Stimulated activated CD8-positive, alpha-beta memory T cell treated with anti-CD3 and anti-CD28 coated beads, Interleukin-4, amount 100 ng/mL, for 4 hours (primary cell): ENCODE measurements around the gene IL1B.

ENCODE experiments used
- DNase-seq, 2 donors: peaks; one replicate each; pipeline ENCODE4 v3.0.0-alpha.2; 2020; ENCODE audit warnings: low read depth in 2 of 2, low spot score in 1 of 2

IL1B gene

GRCh38 chr2:112829961-112830681, 6.5 kb downstream of the IL1B start:
- no peak for DNase-seq

- no peak for DNase-seq
Measured at GRCh38 chr2:112829101-112829960, 7.2 kb downstream of the IL1B start.

- no peak for DNase-seq
Measured at GRCh38 chr2:112828251-112828691, 8.3 kb downstream of the IL1B start.

- no peak for DNase-seq
Measured at GRCh38 chr2:112827604-112828185, 8.9 kb downstream of the IL1B start.

GRCh38 chr2:112827009-112827408, 9.6 kb downstream of the IL1B start:
- no peak for DNase-seq

GRCh38 chr2:112825706-112826105, 10.9 kb downstream of the IL1B start:
- DNase-seq = no peak

GRCh38 chr2:112824694-112825085, 11.9 kb downstream of the IL1B start:
- no peak for DNase-seq

- DNase-seq = no peak
Measured at GRCh38 chr2:112821682-112822081, 14.9 kb downstream of the IL1B start.

- DNase-seq = no peak
Measured at GRCh38 chr2:112821142-112821541, 15.4 kb downstream of the IL1B start.

- DNase-seq = no peak
Measured at GRCh38 chr2:112820343-112820742, 16.2 kb downstream of the IL1B start.

- no peak for DNase-seq
Measured at GRCh38 chr2:112819081-112819480, 17.5 kb downstream of the IL1B start.

- no peak for DNase-seq
Measured at GRCh38 chr2:112818094-112818902, 18.3 kb downstream of the IL1B start.

- DNase-seq = no peak
Measured at GRCh38 chr2:112817082-112817689, 19.4 kb downstream of the IL1B start.

- DNase-seq = no peak
Measured at GRCh38 chr2:112814278-112814677, 22.3 kb downstream of the IL1B start.

GRCh38 chr2:112813280-112813966, 23.2 kb downstream of the IL1B start:
- DNase-seq = no peak

GRCh38 chr2:112812318-112813267, 24.0 kb downstream of the IL1B start:
- no peak for DNase-seq

GRCh38 chr2:112811841-112812306, 24.7 kb downstream of the IL1B start:
- no peak for DNase-seq

- DNase-seq = no peak
Measured at GRCh38 chr2:112811276-112811831, 25.2 kb downstream of the IL1B start.

- no peak for DNase-seq
Measured at GRCh38 chr2:112809112-112809511, 27.5 kb downstream of the IL1B start.
